CD8-positive, alpha-beta memory T cell (primary cell): ENCODE measurements around the gene PCNT. TPM values are rescaled to one million over a fixed set of nuclear protein-coding genes. Genes with fewer than 3 reads are reported as not detected.
A peak's percentile ranks its signal among the peaks of the same experiment; 100 is the strongest.
"Not testable (repeated sequence)": the region's sequence is repeated elsewhere in the genome, so short reads cannot be mapped to it uniquely, and the experiment has no call there.

Source experiments
- CTCF ChIA-PET: fragments of 350-600 bp; sonication (Branson Sonifier 250); formaldehyde crosslinking; loops from one replicate; lab custom pipeline; 2021; ENCODE audit warnings: antibody characterized with exemption; lab: Charles Lee
- POLR2A ChIA-PET: fragments of 350-600 bp; sonication (Branson Sonifier 250); formaldehyde crosslinking; loops from one replicate; lab custom pipeline; 2021; ENCODE audit warnings: antibody characterized with exemption; lab: Charles Lee
- DNase-seq, 5 donors: peaks; one replicate each; pipeline versions ENCODE4 v3.0.0 to v3.0.0-alpha.2; 2020 to 2022; ENCODE audit warnings: mixed read lengths in 1 of 5
- H3K27ac ChIP-seq: one replicate; pipeline ENCODE4 v1.7.0; 2013; ENCODE audit warnings: low read depth, mild to moderate bottlenecking, low read length, moderate library complexity
- H3K27me3 ChIP-seq: 2 replicates; pipeline ENCODE4 v1.7.0; 2013; ENCODE audit warnings: low read length, mild to moderate bottlenecking; ENCODE audit not compliant: insufficient read depth, poor library complexity, severe bottlenecking
- H3K36me3 ChIP-seq: 2 replicates; pipeline ENCODE4 v1.7.0; 2013; ENCODE audit warnings: mild to moderate bottlenecking, low read length, moderate library complexity; ENCODE audit not compliant: insufficient read depth
- H3K4me1 ChIP-seq: 2 replicates; pipeline ENCODE4 v1.7.0; 2013; ENCODE audit warnings: mild to moderate bottlenecking, low read length, moderate library complexity; ENCODE audit not compliant: insufficient read depth
- H3K4me3 ChIP-seq: 2 replicates; pipeline ENCODE4 v1.7.0; 2013; ENCODE audit warnings: mild to moderate bottlenecking, low read length
- H3K9me3 ChIP-seq: 2 replicates; pipeline ENCODE4 v1.7.0; 2013; ENCODE audit warnings: mild to moderate bottlenecking, low read length
- H3K27ac Mint-ChIP-seq, 8 donors: one replicate each; pipeline ENCODE4 v1.8.0; 2020 to 2021; ENCODE audit warnings: mixed read lengths in 8 of 8, mild to moderate bottlenecking in 6 of 8, inconsistent platforms in 3 of 8, moderate library complexity in 3 of 8
- H3K27me3 Mint-ChIP-seq, 2 donors: one replicate each; pipeline ENCODE4 v1.8.0; 2020 to 2021; ENCODE audit warnings: mixed read lengths in 2 of 2, mild to moderate bottlenecking in 1 of 2, moderate library complexity in 1 of 2
- H3K36me3 Mint-ChIP-seq, 3 donors: one replicate each; pipeline ENCODE4 v1.8.0; 2020 to 2021; ENCODE audit warnings: mixed read lengths in 3 of 3, inconsistent platforms in 1 of 3, mild to moderate bottlenecking in 1 of 3
- H3K4me1 Mint-ChIP-seq, 3 donors: one replicate each; pipeline ENCODE4 v1.8.0; 2020 to 2021; ENCODE audit warnings: mixed read lengths in 3 of 3, inconsistent platforms in 1 of 3, mild to moderate bottlenecking in 1 of 3
- H3K4me3 Mint-ChIP-seq, 7 donors: one replicate each; pipeline ENCODE4 v1.8.0; 2020 to 2021; ENCODE audit warnings: mixed read lengths in 7 of 7, mild to moderate bottlenecking in 6 of 7, moderate library complexity in 4 of 7, inconsistent platforms in 2 of 7
- H3K9me3 Mint-ChIP-seq, 5 donors: one replicate each; pipeline ENCODE4 v1.8.0; 2020 to 2022; ENCODE audit warnings: mixed read lengths in 5 of 5, mild to moderate bottlenecking in 3 of 5, moderate library complexity in 2 of 5, inconsistent platforms in 1 of 5
- polyA plus RNA-seq: library from polyadenylated mRNA; unstranded; fragments of 300-500 nt; fragmentation: Illumina TruSeq; gene quantifications from one replicate; pipeline ENCODE4 v1.2.3, GENCODE V29; 2021
- total RNA-seq, 2 experiments: library from RNA; stranded (reverse); gene quantifications; one replicate each; pipeline ENCODE4 v1.2.3, GENCODE V29; 2021

The PCNT gene
- total and polyA plus RNA-seq, 3 experiments from 2014 or later: 27.1 to 60.1 (median 54.8) TPM

- no peaks in the 10 kb centered on the region for H3K27me3 ChIP-seq
- H3K4me3 ChIP-seq: no peak overlapping the region
- POLR2A ChIA-PET: no interaction called here
- no peak for DNase-seq
- Mint-ChIP-seq H3K4me3 (no peak overlapping the region), H3K27me3 (no peaks in the 10 kb centered on the region), H3K4me1 (peaks cover 11 to 35% (median 17%) of the 10 kb centered on the region in 3 donors), H3K9me3 (peaks cover 4 to 13% (median 11%) of the 10 kb centered on the region in 5 donors), H3K27ac (peak overlapping the region in 2 of 8 donors; percentile 7 to 63), H3K36me3 (peaks cover 13 to 39% (median 16%) of the 10 kb centered on the region in 3 donors)
- H3K4me1 ChIP-seq: no peaks in the 10 kb centered on the region
- H3K9me3 ChIP-seq: no peaks in the 10 kb centered on the region
- H3K27ac ChIP-seq: no peak overlapping the region
- peaks cover 5% of the 10 kb centered on the region for H3K36me3 ChIP-seq
- CTCF ChIA-PET: no interaction called here
These were observed 124.2 kb downstream of the PCNT start for GRCh38 chr21:46448108-46448507.

DNA sequence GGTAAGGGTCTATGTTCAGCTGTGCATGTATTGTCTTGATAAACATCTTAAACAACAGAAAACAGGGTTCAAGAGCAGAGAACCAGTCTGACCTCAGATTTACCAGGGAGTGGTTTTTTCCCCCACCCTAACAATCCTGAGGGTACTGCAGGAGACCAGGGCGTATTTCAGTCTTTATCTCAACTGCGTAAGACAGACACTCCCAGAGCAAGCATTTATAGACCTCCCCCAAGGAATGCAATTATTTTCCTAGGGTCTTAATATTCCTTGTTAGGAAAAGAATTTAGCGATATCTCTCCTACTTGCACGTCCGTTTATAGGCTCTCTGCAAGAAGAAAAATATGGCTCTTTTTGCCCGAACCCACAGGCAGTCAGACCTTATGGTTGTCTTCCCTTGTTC, 124.9 kb downstream of the PCNT start:
- H3K4me1 ChIP-seq, H3K27ac ChIP-seq, H3K36me3 ChIP-seq, CTCF ChIA-PET, DNase-seq, H3K27me3 ChIP-seq, POLR2A ChIA-PET, H3K27me3 Mint-ChIP-seq, H3K4me3 ChIP-seq, H3K4me3 Mint-ChIP-seq, H3K9me3 ChIP-seq: not testable (repeated sequence)
- Mint-ChIP-seq H3K9me3 (peaks cover 4 to 13% (median 11%) of the 10 kb centered on the region in 5 donors), H3K4me1 (peaks cover 15 to 35% (median 19%) of the 10 kb centered on the region in 3 donors), H3K27ac (peak overlapping the region in 2 of 8 donors; percentile 7 to 89), H3K36me3 (peaks cover 13 to 36% (median 16%) of the 10 kb centered on the region in 3 donors)

DNA sequence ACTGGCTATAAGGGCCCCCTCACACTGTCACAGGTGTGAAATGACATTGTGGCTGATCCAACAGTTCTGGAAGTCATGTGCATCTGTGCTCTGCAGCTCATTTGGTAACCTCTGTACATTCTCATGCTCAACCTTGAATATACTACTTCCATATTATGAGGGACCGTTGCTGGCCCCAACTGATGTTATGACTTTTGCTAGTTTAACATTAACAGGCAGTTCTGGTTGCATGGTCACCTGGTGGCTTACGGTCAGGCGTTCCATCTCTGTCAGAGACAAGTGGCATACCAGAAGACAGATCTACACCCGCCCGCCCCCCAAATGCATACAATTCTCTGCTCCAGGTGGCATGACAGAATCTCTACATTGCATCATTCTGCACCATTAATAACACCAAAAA, 128.8 kb downstream of the PCNT start:
- no peak overlapping the region for H3K4me3 Mint-ChIP-seq
- peaks cover 22% of the 10 kb centered on the region for H3K4me1 ChIP-seq
- no peak overlapping the region for H3K27ac ChIP-seq
- H3K27me3 Mint-ChIP-seq: no peaks in the 10 kb centered on the region
- DNase-seq: no peak
- peaks cover 10 to 39% (median 10%) of the 10 kb centered on the region in 3 donors for H3K36me3 Mint-ChIP-seq
- H3K9me3 Mint-ChIP-seq: peaks cover 4 to 11% (median 8%) of the 10 kb centered on the region in 5 donors
- H3K27me3 ChIP-seq: no peaks in the 10 kb centered on the region
- ChIA-PET POLR2A (no interaction called here), CTCF (no interaction called here)
- H3K27ac Mint-ChIP-seq: peak overlapping the region in 1 of 8 donors; percentile 40
- no peak overlapping the region for H3K4me3 ChIP-seq
- peaks cover 41 to 47% (median 45%) of the 10 kb centered on the region in 3 donors for H3K4me1 Mint-ChIP-seq
- peaks cover 4% of the 10 kb centered on the region for H3K36me3 ChIP-seq
- H3K9me3 ChIP-seq: no peaks in the 10 kb centered on the region

GRCh38 chr21:46454142-46454541, 130.2 kb downstream of the PCNT start:
- Histone ChIP-seq H3K4me1 (peaks cover 26% of the 10 kb centered on the region), H3K36me3 (peaks cover 4% of the 10 kb centered on the region), H3K4me3 (no peak overlapping the region), H3K27ac (no peak overlapping the region), H3K9me3 (no peaks in the 10 kb centered on the region), H3K27me3 (no peaks in the 10 kb centered on the region)
- CTCF ChIA-PET: no interaction called here
- DNase-seq: no peak
- H3K4me3 Mint-ChIP-seq: no peak overlapping the region
- peak overlapping the region in 1 of 8 donors; percentile 30 for H3K27ac Mint-ChIP-seq
- peaks cover under 1 to 36% (median 5%) of the 10 kb centered on the region in 3 donors for H3K36me3 Mint-ChIP-seq
- H3K9me3 Mint-ChIP-seq: peaks cover 0 to 2% (median 0%) of the 10 kb centered on the region in 5 donors
- POLR2A ChIA-PET: no interaction called here
- peaks cover 40 to 49% (median 48%) of the 10 kb centered on the region in 3 donors for H3K4me1 Mint-ChIP-seq
- no peaks in the 10 kb centered on the region for H3K27me3 Mint-ChIP-seq

DNA sequence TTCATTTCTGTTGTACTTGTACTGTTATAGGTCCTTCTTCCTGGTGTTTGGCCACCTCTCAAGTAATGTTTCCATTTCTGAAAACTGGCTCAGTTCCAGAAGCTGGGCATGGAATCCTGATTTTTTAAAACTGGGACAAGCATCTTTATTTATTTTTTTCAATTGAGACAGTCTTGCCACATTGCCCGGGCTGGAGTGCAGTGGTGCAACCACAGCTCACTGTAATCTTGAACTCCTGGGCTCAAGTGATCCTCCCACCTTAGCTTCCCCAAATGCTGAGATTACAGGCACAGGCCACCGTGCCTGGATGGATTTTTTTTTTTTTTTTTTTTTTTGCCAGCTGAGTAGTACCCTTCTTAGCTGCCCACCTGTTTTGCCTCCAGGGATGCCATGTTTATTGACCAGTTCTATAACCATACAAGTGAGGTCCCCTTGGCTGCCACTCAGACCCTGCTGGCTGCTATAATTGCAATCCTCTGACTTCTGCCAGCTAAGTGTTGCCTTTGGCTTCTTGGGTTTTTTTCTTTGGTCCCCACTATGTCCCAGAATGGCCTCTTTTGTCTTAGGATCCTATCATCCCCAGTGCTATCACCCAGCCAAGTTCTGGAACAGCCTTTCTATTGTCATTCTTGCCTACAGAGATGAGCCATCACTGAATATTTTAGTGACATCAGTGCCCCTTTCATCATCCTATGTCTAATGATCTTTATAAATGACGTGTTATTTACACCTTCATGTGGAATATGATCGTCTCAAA, 130.9 kb downstream of the PCNT start:
- DNase-seq: no peak

GRCh38 chr21:46455575-46456385, 131.8 kb downstream of the PCNT start:
- H3K9me3 ChIP-seq: no peaks in the 10 kb centered on the region
- peak overlapping the region in 5 of 7 donors; percentile 37 to 95 (median 82) for H3K4me3 Mint-ChIP-seq
- H3K27ac Mint-ChIP-seq: peak overlapping the region in 6 of 8 donors; percentile 11 to 96 (median 66)
- H3K4me1 Mint-ChIP-seq: peaks cover 43 to 59% (median 50%) of the 10 kb centered on the region in 3 donors
- no peak overlapping the region for H3K4me3 ChIP-seq
- H3K36me3 Mint-ChIP-seq: peaks cover 0 to 35% (median 2%) of the 10 kb centered on the region in 3 donors
- no peak overlapping the region for H3K27ac ChIP-seq
- no peaks in the 10 kb centered on the region for H3K27me3 ChIP-seq
- no peaks in the 10 kb centered on the region for H3K36me3 ChIP-seq
- H3K9me3 Mint-ChIP-seq: no peaks in the 10 kb centered on the region
- no peaks in the 10 kb centered on the region for H3K27me3 Mint-ChIP-seq
- ChIA-PET CTCF (no interaction called here), POLR2A (interaction anchor here (2.5 kb wide), 1 partner anchor 31 kb away, joined by 7 read pairs; no protein-coding TSS in a partner anchor)
- no peak for DNase-seq
- H3K4me1 ChIP-seq: peaks cover 38% of the 10 kb centered on the region

More for the DNA sequence above, 130.9 kb downstream of the PCNT start:
- CTCF ChIA-PET: no interaction called here
- H3K4me1 ChIP-seq: peaks cover 28% of the 10 kb centered on the region
- Mint-ChIP-seq H3K4me3 (peak overlapping the region in 1 of 7 donors; percentile 27), H3K27me3 (no peaks in the 10 kb centered on the region), H3K4me1 (peaks cover 40 to 51% (median 51%) of the 10 kb centered on the region in 3 donors), H3K9me3 (no peaks in the 10 kb centered on the region), H3K36me3 (peaks cover 0 to 37% (median 5%) of the 10 kb centered on the region in 3 donors), H3K27ac (peak overlapping the region in 3 of 8 donors; percentile 30 to 67 (median 44))
- H3K27me3 ChIP-seq: no peaks in the 10 kb centered on the region
- peaks cover 4% of the 10 kb centered on the region for H3K36me3 ChIP-seq
- no peak overlapping the region for H3K4me3 ChIP-seq
- POLR2A ChIA-PET: interaction anchor here (0.6 kb wide), 1 partner anchor 174 kb away, joined by 3 read pairs; no protein-coding TSS in a partner anchor
- H3K27ac ChIP-seq: no peak overlapping the region
- H3K9me3 ChIP-seq: no peaks in the 10 kb centered on the region

DNA sequence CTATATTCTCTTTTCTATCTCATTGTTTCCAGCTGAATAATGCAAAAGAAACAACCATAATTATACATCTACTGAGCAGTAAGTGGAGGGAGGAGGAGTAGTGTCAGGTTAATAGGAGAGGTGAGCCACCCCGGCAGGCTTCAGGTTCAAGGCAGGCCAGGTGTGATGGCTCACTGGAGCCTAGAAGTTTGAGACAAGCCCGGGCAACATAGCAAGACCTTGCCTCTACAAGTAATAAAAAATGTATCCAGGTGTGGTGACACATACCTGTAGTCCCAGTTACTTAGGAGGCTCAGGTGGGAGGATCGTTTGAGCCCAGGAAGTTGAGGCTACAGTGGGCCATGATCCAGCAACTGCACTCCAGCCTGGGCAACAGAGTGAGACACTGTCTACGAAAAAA, 132.8 kb downstream of the PCNT start:
- Mint-ChIP-seq H3K36me3 (peaks cover 0 to 33% (median 4%) of the 10 kb centered on the region in 3 donors), H3K4me3 (peak overlapping the region; percentile 34 to 95 (median 85)), H3K27ac (peak overlapping the region; percentile 43 to 96 (median 80)), H3K27me3 (no peaks in the 10 kb centered on the region), H3K9me3 (no peaks in the 10 kb centered on the region), H3K4me1 (peaks cover 49 to 60% (median 54%) of the 10 kb centered on the region in 3 donors)
- H3K27ac ChIP-seq: no peak overlapping the region
- H3K4me3 ChIP-seq: no peak overlapping the region
- ChIA-PET POLR2A (interaction anchor here (0.7 to 2.5 kb wide), 2 partner anchors 18 to 32 kb away, joined by 5 to 7 read pairs; no protein-coding TSS in a partner anchor), CTCF (no interaction called here)
- H3K9me3 ChIP-seq: no peaks in the 10 kb centered on the region
- no peaks in the 10 kb centered on the region for H3K36me3 ChIP-seq
- H3K27me3 ChIP-seq: no peaks in the 10 kb centered on the region
- no peak for DNase-seq
- H3K4me1 ChIP-seq: peaks cover 41% of the 10 kb centered on the region
